Measurements from ENCODE around the gene MEF2C.
"Not testable (repeated sequence)": the region's sequence is repeated elsewhere in the genome, so short reads cannot be mapped to it uniquely, and the experiment has no call there.

Gene MEF2C

GRCh38 chr5:88799938-88800535 lies 82.9 kb downstream of the MEF2C start:
- Histone ChIP-seq H3K36me3 (ENCODE audit: insufficient read depth) (no peaks in the 10 kb centered on the region), H4K20me1 (ENCODE audit: insufficient read depth) (no peaks in the 10 kb centered on the region), H3K4me1 (ENCODE audit: low read depth, poor library complexity, severe bottlenecking) (peaks cover 7% of the 10 kb centered on the region), H3K9ac (no peak overlapping the region), H3K4me2 (no peak overlapping the region), H3K27ac (no peak overlapping the region), H3K79me2 (ENCODE audit: insufficient read depth, low read depth) (no peaks in the 10 kb centered on the region), H2AFZ (ENCODE audit: low read depth) (no peak overlapping the region), H3K4me3 (IDR thresholded peaks at IDR 0.05; ENCODE audit: insufficient read depth, low read depth, low read length) (no peak overlapping the region), H3K27me3 (ENCODE audit: insufficient read depth, low read depth) (no peaks in the 10 kb centered on the region)
- no peak for TF ChIP-seq CTCF (conservative IDR thresholded peaks at IDR 0.05; ENCODE audit: low read depth, low read length)

- not testable (repeated sequence) for H3K9ac ChIP-seq; H2AFZ ChIP-seq (ENCODE audit: low read depth); H3K4me1 ChIP-seq (ENCODE audit: low read depth, poor library complexity, severe bottlenecking); H3K27ac ChIP-seq; H3K36me3 ChIP-seq (ENCODE audit: insufficient read depth); H3K27me3 ChIP-seq (ENCODE audit: insufficient read depth, low read depth); H4K20me1 ChIP-seq (ENCODE audit: insufficient read depth); H3K79me2 ChIP-seq (ENCODE audit: insufficient read depth, low read depth); H3K4me2 ChIP-seq; H3K4me3 ChIP-seq (IDR thresholded peaks at IDR 0.05; ENCODE audit: insufficient read depth, low read depth, low read length)
Observed at GRCh38 chr5:88798933-88799332, 84.1 kb downstream of the MEF2C start.

- H4K20me1 ChIP-seq (ENCODE audit: insufficient read depth); H3K79me2 ChIP-seq (ENCODE audit: insufficient read depth, low read depth); H3K4me2 ChIP-seq; H3K36me3 ChIP-seq (ENCODE audit: insufficient read depth); H3K4me1 ChIP-seq (ENCODE audit: low read depth, poor library complexity, severe bottlenecking); H3K9ac ChIP-seq; H3K4me3 ChIP-seq (IDR thresholded peaks at IDR 0.05; ENCODE audit: insufficient read depth, low read depth, low read length); H3K27ac ChIP-seq; H3K27me3 ChIP-seq (ENCODE audit: insufficient read depth, low read depth); H2AFZ ChIP-seq (ENCODE audit: low read depth): not testable (repeated sequence)
Observed at GRCh38 chr5:88793797-88794196, 89.2 kb downstream of the MEF2C start.

GRCh38 chr5:88792144-88792840 lies 90.7 kb downstream of the MEF2C start:
- no peaks in the 10 kb centered on the region for H3K36me3 ChIP-seq (ENCODE audit: insufficient read depth)
- H3K27me3 ChIP-seq (ENCODE audit: insufficient read depth, low read depth): no peaks in the 10 kb centered on the region
- H3K79me2 ChIP-seq (ENCODE audit: insufficient read depth, low read depth): no peaks in the 10 kb centered on the region
- H3K9ac ChIP-seq: no peak overlapping the region
- TF ChIP-seq CTCF (conservative IDR thresholded peaks at IDR 0.05; ENCODE audit: low read depth, low read length): no peak
- no peak overlapping the region for H2AFZ ChIP-seq (ENCODE audit: low read depth)
- no peaks in the 10 kb centered on the region for H3K4me1 ChIP-seq (ENCODE audit: low read depth, poor library complexity, severe bottlenecking)
- no peak overlapping the region for H3K27ac ChIP-seq
- no peak overlapping the region for H3K4me2 ChIP-seq
- H4K20me1 ChIP-seq (ENCODE audit: insufficient read depth): no peaks in the 10 kb centered on the region
- no peak overlapping the region for H3K4me3 ChIP-seq (IDR thresholded peaks at IDR 0.05; ENCODE audit: insufficient read depth, low read depth, low read length)

GRCh38 chr5:88787856-88788255 lies 95.1 kb downstream of the MEF2C start:
- no peak overlapping the region for H3K27ac ChIP-seq
- H2AFZ ChIP-seq (ENCODE audit: low read depth): no peak overlapping the region
- no peaks in the 10 kb centered on the region for H3K36me3 ChIP-seq (ENCODE audit: insufficient read depth)
- H3K4me2 ChIP-seq: no peak overlapping the region
- no peak for TF ChIP-seq CTCF (conservative IDR thresholded peaks at IDR 0.05; ENCODE audit: low read depth, low read length)
- H3K9ac ChIP-seq: no peak overlapping the region
- peaks cover 11% of the 10 kb centered on the region for H3K4me1 ChIP-seq (ENCODE audit: low read depth, poor library complexity, severe bottlenecking)
- no peaks in the 10 kb centered on the region for H3K79me2 ChIP-seq (ENCODE audit: insufficient read depth, low read depth)
- H4K20me1 ChIP-seq (ENCODE audit: insufficient read depth): no peaks in the 10 kb centered on the region
- no peak overlapping the region for H3K4me3 ChIP-seq (IDR thresholded peaks at IDR 0.05; ENCODE audit: insufficient read depth, low read depth, low read length)
- H3K27me3 ChIP-seq (ENCODE audit: insufficient read depth, low read depth): no peaks in the 10 kb centered on the region

Data from KMS-11 (cell line).